Astrocyte of the spinal cord (primary cell): Measurements from ENCODE around the gene BET1.
A peak's percentile ranks its signal among the peaks of the same experiment; 100 is the strongest.

Experiments used
- DNase-seq: peaks from one replicate; pipeline ENCODE4 v3.0.0; 2011; ENCODE audit warnings: low read depth, low spot score
- H3K4me3 ChIP-seq: 2 replicates; pipeline ENCODE4 v1.5.1; 2011; ENCODE audit warnings: low read depth, mild to moderate bottlenecking, low read length, moderate library complexity
- CTCF ChIP-seq: IDR thresholded peaks from 2 replicates; pipeline ENCODE4 v1.5.1; 2012; ENCODE audit warnings: low read depth, mild to moderate bottlenecking, low read length, inconsistent platforms
- in situ Hi-C: cut with HindIII; loops from 2 replicates; pipeline ENCODE4 v1.10.0; 2017; ENCODE audit warnings: low sequenced_read_pairs

BET1 gene

GRCh38 chr7:93949423-93949822 is 54.7 kb downstream of the BET1 start:
- peak; percentile 85 for DNase-seq
- no peak for TF ChIP-seq CTCF
- no peak overlapping the region for H3K4me3 ChIP-seq
- in situ Hi-C loops = no loop called here

GRCh38 chr7:93948873-93949272 is 55.3 kb downstream of the BET1 start:
- no peak overlapping the region for H3K4me3 ChIP-seq
- DNase-seq = no peak
- in situ Hi-C loops = no loop called here
- no peak for TF ChIP-seq CTCF

GRCh38 chr7:93948106-93948505 is 56.0 kb downstream of the BET1 start:
- no peak overlapping the region for H3K4me3 ChIP-seq
- in situ Hi-C loops = no loop called here
- no peak for DNase-seq
- TF ChIP-seq CTCF = no peak

GRCh38 chr7:93945756-93946535 is 58.2 kb downstream of the BET1 start:
- DNase-seq = peak; percentile 31
- in situ Hi-C loops = no loop called here
- TF ChIP-seq CTCF = no peak
- no peak overlapping the region for H3K4me3 ChIP-seq

- in situ Hi-C loops = no loop called here
These were observed 59.1 kb downstream of the BET1 start for GRCh38 chr7:93945083-93945482.

GRCh38 chr7:93944673-93945072 is 59.5 kb downstream of the BET1 start:
- no peak overlapping the region for H3K4me3 ChIP-seq
- in situ Hi-C loops = no loop called here
- DNase-seq = no peak
- no peak for TF ChIP-seq CTCF

More at GRCh38 chr7:93945083-93945482, 59.1 kb downstream of the BET1 start:
- no peak for TF ChIP-seq CTCF
- DNase-seq = no peak
- H3K4me3 ChIP-seq = no peak overlapping the region
